ENCODE measurements around the gene CDKN2A. TPM values are rescaled to one million over a fixed set of nuclear protein-coding genes. Genes with fewer than 3 reads are reported as not detected.

Gene CDKN2A
- polyA plus RNA-seq, 3 donors from 2014 or later = 2.3 to 8.3 (median 2.6) TPM

GRCh38 chr9:21933281-21933680 lies 60.9 kb downstream of the CDKN2A start:
- Mint-ChIP-seq H3K4me3 (no peak overlapping the region), H3K36me3 (peaks cover 0 to 27% (median 20%) of the 10 kb centered on the region in 3 donors), H3K27me3 (ENCODE audit: low read depth in 3 of 3) (peaks cover 0 to 3% (median 2%) of the 10 kb centered on the region in 3 donors), H3K4me1 (no peaks in the 10 kb centered on the region), H3K9me3 (no peaks in the 10 kb centered on the region), H3K27ac (no peak overlapping the region)
- no peak for DNase-seq

GRCh38 chr9:21931428-21931827 lies 62.8 kb downstream of the CDKN2A start:
- Mint-ChIP-seq H3K4me3 (no peak overlapping the region), H3K27ac (no peak overlapping the region), H3K9me3 (no peaks in the 10 kb centered on the region), H3K4me1 (no peaks in the 10 kb centered on the region), H3K36me3 (peaks cover 0 to 29% (median 20%) of the 10 kb centered on the region in 3 donors), H3K27me3 (ENCODE audit: low read depth in 3 of 3) (peaks cover 0 to 3% (median 2%) of the 10 kb centered on the region in 3 donors)
- no peak for DNase-seq

GRCh38 chr9:21927752-21928151 lies 66.4 kb downstream of the CDKN2A start:
- Mint-ChIP-seq H3K4me1 (no peaks in the 10 kb centered on the region), H3K9me3 (peaks cover 0 to 2% (median 0%) of the 10 kb centered on the region in 6 donors), H3K36me3 (peaks cover 3 to 25% (median 24%) of the 10 kb centered on the region in 3 donors), H3K4me3 (no peak overlapping the region), H3K27me3 (ENCODE audit: low read depth in 3 of 3) (peaks cover 0 to 12% (median 7%) of the 10 kb centered on the region in 3 donors), H3K27ac (no peak overlapping the region)
- DNase-seq = no peak

DNA sequence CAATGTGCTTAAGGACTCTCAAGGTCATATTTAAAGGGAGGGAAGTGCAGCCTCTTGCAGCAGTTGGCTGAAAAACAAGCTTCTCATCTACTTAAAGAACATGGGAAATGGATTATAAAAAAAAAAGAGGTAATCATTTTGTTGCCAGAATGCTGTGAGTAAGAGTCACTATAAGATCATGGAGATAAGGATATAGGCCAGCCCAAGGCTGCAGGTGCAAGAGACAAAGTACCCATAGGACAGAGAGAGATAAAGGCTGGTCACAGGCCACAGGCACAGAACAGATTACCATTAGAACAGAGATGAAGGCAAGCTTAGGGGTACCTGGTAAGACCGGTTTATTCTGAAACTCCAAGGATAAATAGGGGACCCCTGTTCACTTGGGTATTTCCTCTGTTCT lies 70.5 kb downstream of the CDKN2A start:
- H3K4me3 Mint-ChIP-seq = no peak overlapping the region
- H3K36me3 Mint-ChIP-seq = peaks cover 2 to 8% (median 4%) of the 10 kb centered on the region in 3 donors
- DNase-seq = no peak
- H3K4me1 Mint-ChIP-seq = peaks cover 19 to 23% of the 10 kb centered on the region in 2 donors
- H3K9me3 Mint-ChIP-seq = peaks cover 0 to 3% (median 0%) of the 10 kb centered on the region in 6 donors
- no peak overlapping the region for H3K27ac Mint-ChIP-seq
- peaks cover 0 to 10% (median 6%) of the 10 kb centered on the region in 3 donors for H3K27me3 Mint-ChIP-seq (ENCODE audit: low read depth in 3 of 3)

DNA sequence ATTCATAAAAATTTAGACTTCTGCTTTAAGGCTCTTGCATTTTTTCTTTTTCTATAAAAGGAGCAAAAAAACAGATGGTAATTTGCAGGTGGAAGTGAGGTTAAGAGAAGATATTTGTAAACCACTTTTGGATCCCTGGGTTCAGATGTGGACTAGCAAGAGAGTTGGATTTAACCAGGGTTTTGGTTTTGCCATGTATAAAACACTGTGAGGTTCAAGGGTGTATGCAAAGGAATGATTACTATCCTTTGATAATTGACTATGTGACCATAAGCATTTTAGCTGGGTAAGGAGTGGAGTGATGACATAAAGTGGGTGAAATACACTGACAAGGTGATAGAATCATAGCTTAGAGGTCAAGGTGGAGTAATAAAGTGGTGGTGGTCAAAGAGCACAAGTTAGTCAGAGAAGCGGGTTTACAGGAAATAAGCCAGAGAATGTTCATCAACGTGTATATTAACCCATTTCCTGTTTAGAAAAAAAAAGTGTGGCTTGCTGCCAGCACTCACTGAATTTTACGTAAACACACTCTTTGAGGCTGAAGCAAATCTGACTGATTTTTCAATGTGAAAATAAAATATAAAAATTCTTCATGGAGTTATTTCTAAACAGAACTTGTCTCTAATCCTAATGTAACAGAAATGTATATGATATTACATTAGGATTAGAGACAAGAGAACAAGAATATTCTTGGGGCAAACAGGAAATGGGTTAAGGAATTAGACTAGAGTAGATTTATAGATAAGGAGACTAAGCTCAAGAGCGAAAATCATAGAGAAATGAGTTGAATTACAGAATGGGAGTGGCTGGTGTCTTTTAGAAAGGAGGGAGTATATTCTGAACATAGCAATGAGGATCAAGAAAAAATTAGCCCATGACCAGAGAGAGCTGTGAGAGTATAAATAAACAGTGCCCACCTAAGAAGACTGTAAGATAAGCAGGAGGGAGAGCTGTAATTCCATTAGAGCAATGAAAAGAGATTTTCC lies 74.5 kb downstream of the CDKN2A start:
- Mint-ChIP-seq H3K27me3 (ENCODE audit: low read depth in 3 of 3) (peaks cover 0 to 6% (median 6%) of the 10 kb centered on the region in 3 donors), H3K4me1 (peaks cover 20 to 25% of the 10 kb centered on the region in 2 donors), H3K27ac (peak overlapping the region; percentile 59 to 90 (median 85)), H3K36me3 (peaks cover 0 to 4% (median 4%) of the 10 kb centered on the region in 3 donors), H3K4me3 (peak overlapping the region; percentile 38 to 78 (median 64)), H3K9me3 (peaks cover 0 to 15% (median 2%) of the 10 kb centered on the region in 6 donors)
- peak; percentile 62 to 75 (median 72) for DNase-seq

Other genes with a start within 250 kb of the CDKN2A start
- 10 to 100 TPM in 1 of 3 donors, 1 to 10 TPM in 2; 7.3 to 10.6 (median 8.6) TPM for gene MTAP, start 191.8 kb downstream of the CDKN2A start, polyA plus RNA-seq
- gene CDKN2B-AS1, start 399 bp upstream of the CDKN2A start, polyA plus RNA-seq = under 1 TPM in 1 of 3 donors, not detected in 2; 0.55 TPM
- under 1 TPM in 2 of 3 donors, not detected in 1; 0.40 to 0.50 TPM for gene CDKN2B, start 14.9 kb upstream of the CDKN2A start, polyA plus RNA-seq

Measured in immature natural killer cell (primary cell).